Smooth muscle cell (in vitro differentiated cells): ENCODE measurements around the gene RPL10A. TPM values are rescaled to one million over a fixed set of nuclear protein-coding genes. Genes with fewer than 3 reads are reported as not detected.

ENCODE experiments used
- DNase-seq: peaks from one replicate; lab custom pipeline; 2025; ENCODE audit not compliant: unreplicated experiment; lab: John Stamatoyannopoulos, UW
- H2AFZ ChIP-seq: fragments of 200-600 bp; sonication (generic); 2 replicates; pipeline ENCODE4 v1.6.0; 2016; ENCODE audit warnings: antibody characterized with exemption, low read depth, mild to moderate bottlenecking
- H3F3A ChIP-seq: fragments of 200-600 bp; sonication (generic); 2 replicates; pipeline ENCODE4 v1.6.0; 2017; ENCODE audit warnings: antibody characterized with exemption, low read depth
- H3K27ac ChIP-seq: fragments of 200-600 bp; sonication (generic); 2 replicates; pipeline ENCODE4 v1.5.1; 2016; ENCODE audit warnings: low read depth, mild to moderate bottlenecking
- H3K27me3 ChIP-seq: fragments of 200-600 bp; sonication (generic); 2 replicates; pipeline ENCODE4 v1.6.1; 2016; ENCODE audit warnings: low read depth, mild to moderate bottlenecking
- H3K36me3 ChIP-seq: fragments of 200-600 bp; sonication (generic); 2 replicates; pipeline ENCODE4 v1.5.1; 2016; ENCODE audit warnings: low read depth
- H3K4me1 ChIP-seq: fragments of 200-600 bp; sonication (generic); 2 replicates; pipeline ENCODE4 v1.5.1; 2016; ENCODE audit warnings: low read depth
- H3K4me2 ChIP-seq: fragments of 200-600 bp; sonication (generic); 2 replicates; pipeline ENCODE4 v1.6.0; 2016; ENCODE audit warnings: mild to moderate bottlenecking
- H3K4me3 ChIP-seq: fragments of 200-600 bp; sonication (generic); 2 replicates; pipeline ENCODE4 v1.5.1; 2016; ENCODE audit warnings: mild to moderate bottlenecking
- H3K79me2 ChIP-seq: fragments of 200-600 bp; sonication (generic); 2 replicates; pipeline ENCODE4 v1.6.0; 2016; ENCODE audit warnings: low read depth, mild to moderate bottlenecking
- H3K9ac ChIP-seq: fragments of 200-600 bp; sonication (generic); 2 replicates; pipeline ENCODE4 v1.6.0; 2016; ENCODE audit warnings: low read depth
- H3K9me3 ChIP-seq: fragments of 200-600 bp; sonication (generic); replicated peaks from 2 replicates; pipeline ENCODE4 v1.5.1; 2016; ENCODE audit warnings: low read depth
- H4K20me1 ChIP-seq: fragments of 200-600 bp; sonication (generic); 2 replicates; pipeline ENCODE4 v1.6.0; 2016; ENCODE audit warnings: low read depth
- CTCF ChIP-seq: fragments of 200-600 bp; sonication (generic); IDR thresholded peaks from 2 replicates; pipeline ENCODE4 v1.5.1; 2017; ENCODE audit warnings: borderline replicate concordance, mild to moderate bottlenecking, antibody characterized with exemption; ENCODE audit not compliant: insufficient read depth, poor library complexity, severe bottlenecking
- WGBS: methylation state at CpG from one replicate; pipeline ENCODE4 v1.1.7; 2016; ENCODE audit warnings: low lambda C conversion rate; 5-methylcytosine and 5-hydroxymethylcytosine counted together
- polyA plus RNA-seq: library from polyadenylated mRNA; unstranded; fragments of >200 nt; fragmentation: Nextera tagmentation; extraction: Ambion mirVana; gene quantifications from 2 replicates; pipeline ENCODE4 v1.2.1, GENCODE V29; 2016
- total RNA-seq: library from RNA; depleted of rRNA; stranded (reverse); fragments of >200 nt; gene quantifications from 2 replicates; pipeline ENCODE4 v1.2.3, GENCODE V29; 2014

RPL10A gene
- total and polyA plus RNA-seq, 2 experiments from 2014 or later = 307 to 1,090 TPM

- TF ChIP-seq CTCF = no peak
- Histone ChIP-seq H3K9ac (no peak overlapping the region), H3K4me3 (no peak overlapping the region), H3F3A (no peaks in the 10 kb centered on the region), H3K4me1 (no peaks in the 10 kb centered on the region), H3K9me3 (no peaks in the 10 kb centered on the region), H2AFZ (no peak overlapping the region), H3K79me2 (no peaks in the 10 kb centered on the region), H3K36me3 (no peaks in the 10 kb centered on the region), H4K20me1 (no peaks in the 10 kb centered on the region), H3K27me3 (no peaks in the 10 kb centered on the region), H3K4me2 (no peak overlapping the region), H3K27ac (no peak overlapping the region)
- WGBS = 96% methylated on average over 4 of the region's 4 CpGs
- no peak for DNase-seq
These were observed 26.6 kb upstream of the RPL10A start for GRCh38 chr6:35441642-35442041.

GRCh38 chr6:35442693-35443092 is 25.5 kb upstream of the RPL10A start:
- H4K20me1 ChIP-seq = no peaks in the 10 kb centered on the region
- H3K27me3 ChIP-seq = no peaks in the 10 kb centered on the region
- 89% methylated on average over 5 of the region's 5 CpGs for WGBS
- DNase-seq = no peak
- no peak for TF ChIP-seq CTCF
- H3K4me2 ChIP-seq = no peak overlapping the region
- no peaks in the 10 kb centered on the region for H3K36me3 ChIP-seq
- H3K79me2 ChIP-seq = no peaks in the 10 kb centered on the region
- no peak overlapping the region for H3K9ac ChIP-seq
- H3K4me1 ChIP-seq = no peaks in the 10 kb centered on the region
- no peaks in the 10 kb centered on the region for H3F3A ChIP-seq
- H3K27ac ChIP-seq = no peak overlapping the region
- no peaks in the 10 kb centered on the region for H3K9me3 ChIP-seq
- no peak overlapping the region for H2AFZ ChIP-seq
- no peak overlapping the region for H3K4me3 ChIP-seq

GRCh38 chr6:35443341-35444030 is 24.7 kb upstream of the RPL10A start:
- Histone ChIP-seq H3K4me1 (no peaks in the 10 kb centered on the region), H3K9ac (no peak overlapping the region), H3K27me3 (no peaks in the 10 kb centered on the region), H3K4me3 (no peak overlapping the region), H3K36me3 (no peaks in the 10 kb centered on the region), H3F3A (no peaks in the 10 kb centered on the region), H3K79me2 (no peaks in the 10 kb centered on the region), H4K20me1 (no peaks in the 10 kb centered on the region), H3K27ac (no peak overlapping the region), H3K4me2 (no peak overlapping the region), H2AFZ (no peak overlapping the region), H3K9me3 (no peaks in the 10 kb centered on the region)
- WGBS = 88% methylated on average over 9 of the region's 9 CpGs
- TF ChIP-seq CTCF = no peak
- no peak for DNase-seq

GRCh38 chr6:35445691-35446090 is 22.5 kb upstream of the RPL10A start:
- H3K27ac ChIP-seq = no peak overlapping the region
- no peaks in the 10 kb centered on the region for H3K9me3 ChIP-seq
- H3K4me1 ChIP-seq = no peaks in the 10 kb centered on the region
- no peaks in the 10 kb centered on the region for H3F3A ChIP-seq
- WGBS = 81% methylated on average over 7 of the region's 7 CpGs
- no peaks in the 10 kb centered on the region for H3K79me2 ChIP-seq
- H3K4me3 ChIP-seq = no peak overlapping the region
- no peak for TF ChIP-seq CTCF
- H3K9ac ChIP-seq = no peak overlapping the region
- no peak for DNase-seq
- no peak overlapping the region for H2AFZ ChIP-seq
- H3K36me3 ChIP-seq = no peaks in the 10 kb centered on the region
- H3K4me2 ChIP-seq = no peak overlapping the region
- no peaks in the 10 kb centered on the region for H4K20me1 ChIP-seq
- no peaks in the 10 kb centered on the region for H3K27me3 ChIP-seq
